SK-N-SH (cell line): ENCODE data around the gene TEPSIN.

Experiments
- CTCF ChIP-seq: fragments of 200-600 bp; sonication (generic); IDR thresholded peaks from 2 replicates; pipeline ENCODE4 v1.6.1; 2017; ENCODE audit warnings: antibody characterized with exemption, mild to moderate bottlenecking, moderate library complexity
- ELF1 ChIP-seq: IDR thresholded peaks from 2 replicates; pipeline ENCODE4 v1.4.0; 2012
- EZH2phosphoT487 ChIP-seq: fragments of 200-600 bp; sonication (generic); IDR thresholded peaks from 2 replicates; pipeline ENCODE4 v1.6.1; 2017; ENCODE audit warnings: low read depth, mixed run types, mild to moderate bottlenecking, antibody characterized with exemption, moderate library complexity, borderline replicate concordance
- MEF2A ChIP-seq: IDR thresholded peaks from 2 replicates; pipeline ENCODE4 v1.4.0; 2012; ENCODE audit warnings: low read depth, borderline replicate concordance
- RAD21 ChIP-seq: IDR thresholded peaks from 2 replicates; pipeline ENCODE4 v1.6.1; 2012; ENCODE audit warnings: mild to moderate bottlenecking, low read length
- USF1 ChIP-seq: IDR thresholded peaks from 2 replicates; pipeline ENCODE4 v1.4.0; 2012; ENCODE audit warnings: low read depth, borderline replicate concordance

- TF ChIP-seq CTCF = no peak
- no peak for TF ChIP-seq USF1
- no peak for TF ChIP-seq EZH2phosphoT487
- TF ChIP-seq MEF2A = no peak
- no peak for TF ChIP-seq ELF1
- no peak for TF ChIP-seq RAD21
Observed at GRCh38 chr17:81242421-81243332, 3.8 kb upstream of the TEPSIN start.
